Stimulated activated effector memory CD8-positive, alpha-beta T cell treated with anti-CD3 and anti-CD28 coated beads, Interleukin-12 subunit alpha, Interleukin-12 subunit beta, amount 100 ng/mL, for 72 hours (primary cell): ENCODE data around the gene KRTAP5-8.
"Not testable (repeated sequence)": the region's sequence is repeated elsewhere in the genome, so short reads cannot be mapped to it uniquely, and the experiment has no call there.

Experiments
- ATAC-seq: fragments of 150-1000 bp; cut with Tn5 transposase; 2 replicates; pipeline ENCODE4 v1.10.0; 2021
- DNase-seq, 2 donors: peaks; one replicate each; pipeline ENCODE4 v3.0.0; 2021 to 2022; ENCODE audit warnings: low spot score in 2 of 2
- H3K27ac Mint-ChIP-seq: one replicate; pipeline ENCODE4 v1.8.0; 2022; ENCODE audit warnings: mild to moderate bottlenecking, mixed read lengths
- H3K36me3 Mint-ChIP-seq: one replicate; pipeline ENCODE4 v1.8.0; 2022; ENCODE audit warnings: mild to moderate bottlenecking, mixed read lengths
- H3K4me1 Mint-ChIP-seq: one replicate; pipeline ENCODE4 v1.8.0; 2022; ENCODE audit warnings: mixed read lengths
- H3K4me3 Mint-ChIP-seq: one replicate; pipeline ENCODE4 v1.8.0; 2022; ENCODE audit warnings: mild to moderate bottlenecking, mixed read lengths
- H3K9me3 Mint-ChIP-seq: one replicate; pipeline ENCODE4 v1.8.0; 2022; ENCODE audit warnings: mixed read lengths

The KRTAP5-8 gene

DNA sequence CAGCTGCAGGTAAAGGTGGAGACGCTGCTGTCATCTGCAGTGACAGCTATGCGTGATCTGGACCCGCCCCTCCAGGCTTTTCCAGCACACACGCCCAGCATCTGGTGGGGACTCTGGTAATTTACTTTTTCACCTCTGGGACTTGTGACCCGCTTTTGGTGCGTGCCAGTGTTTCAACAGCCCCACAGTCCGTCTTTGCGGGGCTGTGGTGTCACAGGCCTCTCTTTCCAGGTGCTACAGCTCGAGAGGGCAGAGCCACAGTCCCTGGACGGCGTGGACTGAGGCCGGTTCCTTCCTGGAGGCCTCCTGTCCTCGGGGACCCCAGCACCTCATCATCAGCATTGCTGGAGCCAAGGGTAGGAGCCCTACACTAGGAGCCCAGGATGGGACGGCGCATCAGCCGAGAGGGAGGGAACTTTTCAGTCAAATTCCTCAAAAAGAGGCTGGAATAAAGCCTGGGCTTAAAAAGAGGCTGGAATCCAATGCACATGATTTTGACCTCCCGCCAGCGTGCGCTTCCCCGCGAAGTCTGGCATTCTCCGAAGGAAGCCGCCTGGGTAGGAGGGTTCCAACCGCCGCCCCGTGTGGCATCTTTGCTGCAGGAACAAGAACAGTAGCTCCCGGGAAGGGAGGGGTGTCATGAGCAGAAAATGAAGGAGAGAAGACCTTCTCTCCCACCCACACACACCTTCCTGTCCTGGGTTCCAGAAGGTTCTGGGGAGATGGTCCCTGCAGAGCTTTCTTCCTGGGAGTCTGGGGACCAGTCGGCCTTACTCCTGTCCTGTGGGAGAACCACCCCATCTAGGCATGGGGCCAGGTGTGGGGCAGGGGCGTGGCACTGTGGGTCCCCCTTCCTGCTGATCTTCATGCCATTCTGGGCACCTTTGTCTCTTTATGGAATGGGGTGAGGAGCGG is 36.5 kb upstream of the KRTAP5-8 start:
- Mint-ChIP-seq H3K4me3 (no peak overlapping the region), H3K4me1 (no peaks in the 10 kb centered on the region), H3K9me3 (no peaks in the 10 kb centered on the region), H3K27ac (no peak overlapping the region), H3K36me3 (peaks cover 59% of the 10 kb centered on the region)
- DNase-seq (no peak), ATAC-seq (no peak)

DNA sequence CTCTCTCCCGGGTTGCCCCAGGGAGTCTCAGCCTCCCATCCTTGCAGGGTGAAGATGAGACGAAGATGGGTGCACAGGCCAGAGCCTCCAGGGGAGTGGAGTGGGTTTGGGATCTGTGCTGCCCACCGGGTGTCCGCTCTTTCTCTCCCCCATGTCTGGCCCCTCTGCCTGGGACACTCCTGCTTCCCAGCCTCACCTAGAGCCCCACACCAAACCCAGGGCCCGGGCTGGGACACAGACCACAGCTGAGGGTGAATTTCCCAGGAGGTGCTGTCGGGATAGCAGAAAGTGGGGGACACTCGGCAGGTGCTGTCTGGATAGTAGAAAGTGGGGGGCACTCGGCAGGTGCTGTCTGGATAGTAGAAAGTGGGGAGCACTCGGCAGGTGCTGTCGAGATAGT is 35.8 kb upstream of the KRTAP5-8 start:
- H3K36me3 Mint-ChIP-seq, result peaks cover 58% of the 10 kb centered on the region
- no peak for ATAC-seq
- DNase-seq, result no peak

DNA sequence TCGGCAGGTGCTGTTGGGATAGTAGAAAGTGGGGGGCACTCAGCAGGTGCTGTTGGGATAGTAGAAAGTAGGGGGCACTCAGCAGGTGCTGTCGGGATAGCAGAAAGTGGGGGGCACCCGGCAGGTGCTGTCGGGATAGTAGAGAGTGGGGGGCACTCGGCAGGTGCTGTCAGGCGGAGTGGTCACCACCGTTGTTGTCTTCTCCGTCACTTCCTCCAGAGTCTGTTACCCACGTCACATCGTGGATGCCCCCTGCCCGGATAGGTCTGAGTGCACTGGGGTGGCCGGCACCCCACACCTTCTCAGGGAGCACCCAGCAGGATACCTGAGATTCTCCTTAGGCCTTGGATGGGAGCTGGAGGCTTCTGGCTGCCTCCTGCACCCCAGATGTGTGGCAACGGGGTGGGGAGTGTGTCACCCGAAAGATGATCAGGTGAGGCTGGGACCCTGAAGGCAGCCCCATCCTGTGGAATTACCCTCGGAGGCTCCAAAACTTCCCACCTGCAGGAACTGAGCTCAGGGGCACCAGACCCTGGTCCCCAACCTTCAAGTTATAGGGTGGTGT is 34.9 kb upstream of the KRTAP5-8 start:
- no peak for ATAC-seq
- H3K36me3 Mint-ChIP-seq, result peaks cover 50% of the 10 kb centered on the region

More for the DNA sequence above, 35.8 kb upstream of the KRTAP5-8 start:
- no peaks in the 10 kb centered on the region for H3K4me1 Mint-ChIP-seq
- H3K27ac Mint-ChIP-seq, result no peak overlapping the region
- no peak overlapping the region for H3K4me3 Mint-ChIP-seq
- peaks cover 5% of the 10 kb centered on the region for H3K9me3 Mint-ChIP-seq

DNA sequence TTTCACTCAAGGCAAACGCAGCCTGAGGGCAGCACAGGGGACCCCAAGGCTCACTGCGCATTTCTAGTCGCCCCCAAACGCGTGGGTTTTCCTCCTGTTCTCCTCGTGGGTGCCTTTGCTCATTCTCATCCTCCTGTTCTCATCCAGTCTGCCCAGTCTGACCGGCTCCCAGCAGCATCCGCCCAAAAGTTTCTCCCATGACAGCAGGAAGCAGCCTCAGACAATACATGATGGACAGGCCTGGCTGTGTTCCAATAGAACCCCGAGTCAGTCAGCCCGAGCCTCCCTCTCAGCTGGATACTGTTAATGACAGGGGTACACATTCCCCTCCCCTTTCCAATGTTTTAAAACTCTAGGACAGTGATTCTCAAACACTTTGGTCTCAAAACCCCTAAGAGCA is 33.3 kb upstream of the KRTAP5-8 start:
- Mint-ChIP-seq H3K9me3 (peaks cover 14% of the 10 kb centered on the region), H3K4me3 (no peak overlapping the region), H3K27ac (peak overlapping the region; percentile 29), H3K36me3 (peaks cover 35% of the 10 kb centered on the region), H3K4me1 (no peaks in the 10 kb centered on the region)
- ATAC-seq (no peak), DNase-seq (no peak)

More for the DNA sequence above, 34.9 kb upstream of the KRTAP5-8 start:
- no peaks in the 10 kb centered on the region for H3K4me1 Mint-ChIP-seq
- peaks cover 7% of the 10 kb centered on the region for H3K9me3 Mint-ChIP-seq
- no peak for DNase-seq
- H3K4me3 Mint-ChIP-seq, result no peak overlapping the region
- no peak overlapping the region for H3K27ac Mint-ChIP-seq

DNA sequence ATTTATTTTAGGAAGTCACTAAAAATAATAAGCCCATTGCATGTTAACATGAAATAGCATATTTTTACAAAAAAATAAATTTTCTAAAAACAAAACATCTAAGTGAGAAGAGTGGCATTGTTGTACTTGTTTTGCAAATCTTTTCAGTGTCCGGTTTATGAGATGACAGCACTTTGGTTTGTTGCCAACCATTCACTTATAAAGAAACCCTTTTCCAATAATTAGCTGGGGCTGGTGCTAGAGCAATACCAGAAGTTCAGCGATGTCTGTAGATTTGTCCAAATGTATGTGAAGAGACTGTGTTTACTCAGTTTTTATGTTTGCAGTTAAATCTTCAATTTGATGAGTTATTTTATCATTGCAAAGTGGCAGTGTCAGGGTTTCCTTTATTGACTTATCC is 32.8 kb upstream of the KRTAP5-8 start:
- no peak for DNase-seq
- H3K36me3 Mint-ChIP-seq, result peaks cover 30% of the 10 kb centered on the region
- H3K4me1 Mint-ChIP-seq, result no peaks in the 10 kb centered on the region
- peaks cover 19% of the 10 kb centered on the region for H3K9me3 Mint-ChIP-seq
- ATAC-seq, result no peak
- no peak overlapping the region for H3K4me3 Mint-ChIP-seq
- H3K27ac Mint-ChIP-seq, result peak overlapping the region; percentile 29

DNA sequence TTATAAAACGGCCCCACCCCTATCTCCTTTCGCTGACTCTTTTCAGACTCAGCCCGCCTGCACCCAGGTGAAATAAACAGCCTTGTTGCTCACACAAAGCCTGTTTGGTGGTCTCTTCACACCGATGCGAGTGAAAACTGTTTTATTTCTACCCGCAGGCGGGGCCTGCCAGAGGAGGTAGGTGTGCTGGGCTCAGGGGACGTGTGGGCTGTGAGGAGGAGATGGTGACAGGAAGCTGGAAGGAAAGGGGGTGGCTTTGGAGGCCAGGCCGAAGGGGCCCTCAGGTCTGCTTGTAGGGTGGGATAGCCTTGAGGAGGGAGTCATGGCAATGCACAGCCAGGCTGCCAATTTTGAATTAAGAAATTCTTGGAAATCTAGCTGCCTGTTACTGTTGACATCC is 32.0 kb upstream of the KRTAP5-8 start:
- no peak for DNase-seq
- H3K4me1 Mint-ChIP-seq, result no peaks in the 10 kb centered on the region
- H3K9me3 Mint-ChIP-seq, result peaks cover 19% of the 10 kb centered on the region
- no peak overlapping the region for H3K4me3 Mint-ChIP-seq
- no peak for ATAC-seq
- H3K27ac Mint-ChIP-seq, result no peak overlapping the region
- peaks cover 22% of the 10 kb centered on the region for H3K36me3 Mint-ChIP-seq

DNA sequence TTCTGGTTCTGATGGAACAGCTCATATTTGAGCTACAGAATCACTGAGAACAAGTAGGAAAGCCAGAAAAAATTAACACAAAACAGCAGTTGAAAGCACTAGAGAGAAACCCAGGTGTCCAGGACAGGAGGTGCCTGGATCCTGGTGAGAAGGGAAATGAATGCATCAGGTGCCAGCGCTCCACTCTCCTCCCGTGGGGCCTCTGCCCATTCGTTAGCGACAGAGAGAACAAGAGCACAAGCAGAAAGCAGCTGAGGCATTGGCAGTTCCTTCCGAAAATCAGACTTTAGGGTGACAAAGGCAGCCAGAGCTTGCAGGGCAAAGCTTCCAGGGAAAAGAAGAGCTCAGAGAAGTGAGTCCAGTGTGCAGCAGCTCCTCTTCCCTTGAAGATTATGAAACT is 30.7 kb upstream of the KRTAP5-8 start:
- H3K9me3 Mint-ChIP-seq, result peaks cover 22% of the 10 kb centered on the region
- H3K4me1 Mint-ChIP-seq, result no peaks in the 10 kb centered on the region
- H3K4me3 Mint-ChIP-seq, result no peak overlapping the region
- H3K36me3 Mint-ChIP-seq, result peaks cover 15% of the 10 kb centered on the region
- ATAC-seq (no peak), DNase-seq (no peak)
- H3K27ac Mint-ChIP-seq, result no peak overlapping the region

DNA sequence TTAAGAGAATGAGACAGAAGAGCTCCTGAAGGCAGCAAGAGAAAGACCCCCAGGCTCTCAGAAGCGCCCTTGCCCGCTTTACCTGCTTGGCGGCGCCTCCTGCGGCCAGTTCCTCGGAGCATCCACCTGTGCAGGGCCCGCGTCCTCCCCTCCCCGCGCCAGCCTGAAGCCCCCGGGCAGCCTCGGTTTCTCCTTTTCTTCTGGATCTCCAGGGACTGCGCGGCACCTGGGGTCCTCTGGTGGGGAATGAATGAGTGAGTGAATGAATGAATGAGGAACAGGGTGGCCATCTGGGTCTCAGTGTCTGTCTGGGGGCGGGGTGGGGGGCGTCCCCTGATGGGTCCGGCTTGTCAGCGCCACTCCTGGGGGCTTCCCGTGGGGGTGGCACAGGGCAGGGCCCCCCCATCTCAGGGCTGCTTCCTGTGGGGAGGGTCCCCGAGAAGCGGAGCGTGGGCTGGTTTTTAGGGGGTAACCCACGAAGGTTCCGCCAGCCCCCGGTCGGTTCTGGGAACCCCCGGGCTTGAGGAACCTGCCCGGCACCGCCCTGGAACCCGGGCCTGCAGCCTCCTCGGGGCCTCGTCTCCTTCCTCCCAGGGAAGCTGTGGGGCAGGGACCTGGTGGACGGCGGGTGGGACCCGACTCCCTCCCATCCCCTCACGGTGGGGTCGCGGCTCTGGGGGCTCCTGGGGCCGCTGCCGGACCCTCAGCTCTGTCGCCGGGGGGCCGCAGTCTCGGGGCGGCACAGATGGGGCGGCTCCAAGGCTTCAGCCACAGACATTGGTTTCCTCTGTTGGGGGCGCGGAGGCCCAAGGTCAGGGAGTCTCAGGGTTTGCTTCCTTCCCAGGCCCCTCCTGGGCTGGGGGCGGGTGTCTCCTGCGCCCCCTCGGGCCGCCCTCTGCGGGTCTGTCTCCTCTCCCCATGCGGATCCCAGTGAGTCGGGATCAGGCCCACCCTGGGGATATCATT is 19.0 kb upstream of the KRTAP5-8 start:
- ATAC-seq, result no peak

DNA sequence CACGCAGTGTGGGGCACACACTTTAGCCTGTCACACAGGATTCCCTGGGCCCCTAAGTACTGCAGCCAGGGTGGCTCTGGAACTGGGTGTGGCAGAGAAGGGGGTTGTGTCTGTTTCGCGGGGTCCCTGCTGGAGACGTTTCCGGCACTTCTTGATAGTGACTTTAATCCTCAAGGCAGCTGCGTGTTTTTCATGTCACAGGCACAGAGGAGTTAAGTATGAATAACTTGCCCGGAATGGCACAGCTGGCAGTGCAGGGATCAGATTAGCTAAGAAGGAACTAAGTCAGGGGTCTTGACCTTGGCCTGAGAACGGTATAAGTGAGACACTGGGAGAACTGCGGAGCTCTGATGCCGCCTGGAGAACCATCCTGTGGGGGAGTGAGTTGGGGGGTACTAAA is 18.3 kb upstream of the KRTAP5-8 start:
- H3K27ac Mint-ChIP-seq, result no peak overlapping the region
- ATAC-seq (no peak), DNase-seq (no peak)
- H3K4me3 Mint-ChIP-seq, result no peak overlapping the region
- no peaks in the 10 kb centered on the region for H3K36me3 Mint-ChIP-seq
- H3K9me3 Mint-ChIP-seq, result no peaks in the 10 kb centered on the region
- no peaks in the 10 kb centered on the region for H3K4me1 Mint-ChIP-seq

More for the DNA sequence above, 19.0 kb upstream of the KRTAP5-8 start:
- H3K36me3 Mint-ChIP-seq, result no peaks in the 10 kb centered on the region
- H3K9me3 Mint-ChIP-seq, result peaks cover 3% of the 10 kb centered on the region
- no peak for DNase-seq
- no peak overlapping the region for H3K4me3 Mint-ChIP-seq
- no peaks in the 10 kb centered on the region for H3K4me1 Mint-ChIP-seq
- no peak overlapping the region for H3K27ac Mint-ChIP-seq

DNA sequence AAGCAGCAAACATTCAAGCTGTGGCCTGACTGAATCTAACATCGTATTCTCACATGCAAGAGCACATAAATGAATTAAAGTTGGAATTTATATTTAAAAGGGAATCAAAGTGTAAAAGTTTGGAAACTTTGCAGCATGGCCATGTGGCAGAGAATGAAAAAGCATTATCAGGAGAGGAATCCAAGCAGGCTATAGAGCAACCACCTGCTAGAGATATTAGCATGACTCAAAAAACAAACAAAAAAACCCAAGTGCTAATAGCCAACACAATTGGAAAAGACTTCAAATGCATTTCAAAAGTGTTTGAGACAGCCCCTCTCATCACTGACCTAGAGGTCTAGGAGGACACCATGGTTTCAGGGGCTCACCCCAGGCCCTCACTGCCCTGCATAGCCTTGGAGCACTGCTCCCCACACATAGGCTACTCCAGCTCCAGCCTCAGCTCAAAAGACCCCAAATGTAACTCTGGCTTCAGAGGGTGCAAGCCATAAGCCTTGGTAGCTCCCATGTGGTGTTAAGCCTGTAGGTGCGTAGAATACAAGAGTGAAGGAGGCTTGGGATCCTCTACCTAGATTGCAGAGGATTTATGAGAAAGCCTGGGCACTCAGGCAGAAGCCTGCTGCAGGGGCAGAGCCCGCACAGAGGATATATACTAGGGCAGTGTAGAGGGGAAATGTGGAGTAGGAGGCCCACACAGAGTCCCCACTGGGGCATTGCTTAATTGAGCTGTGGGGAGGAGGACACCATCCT is 12.5 kb upstream of the KRTAP5-8 start:
- no peak overlapping the region for H3K4me3 Mint-ChIP-seq
- ATAC-seq, result no peak
- no peaks in the 10 kb centered on the region for H3K36me3 Mint-ChIP-seq
- DNase-seq, result no peak
- H3K9me3 Mint-ChIP-seq, result no peaks in the 10 kb centered on the region
- H3K27ac Mint-ChIP-seq, result no peak overlapping the region
- H3K4me1 Mint-ChIP-seq, result no peaks in the 10 kb centered on the region

DNA sequence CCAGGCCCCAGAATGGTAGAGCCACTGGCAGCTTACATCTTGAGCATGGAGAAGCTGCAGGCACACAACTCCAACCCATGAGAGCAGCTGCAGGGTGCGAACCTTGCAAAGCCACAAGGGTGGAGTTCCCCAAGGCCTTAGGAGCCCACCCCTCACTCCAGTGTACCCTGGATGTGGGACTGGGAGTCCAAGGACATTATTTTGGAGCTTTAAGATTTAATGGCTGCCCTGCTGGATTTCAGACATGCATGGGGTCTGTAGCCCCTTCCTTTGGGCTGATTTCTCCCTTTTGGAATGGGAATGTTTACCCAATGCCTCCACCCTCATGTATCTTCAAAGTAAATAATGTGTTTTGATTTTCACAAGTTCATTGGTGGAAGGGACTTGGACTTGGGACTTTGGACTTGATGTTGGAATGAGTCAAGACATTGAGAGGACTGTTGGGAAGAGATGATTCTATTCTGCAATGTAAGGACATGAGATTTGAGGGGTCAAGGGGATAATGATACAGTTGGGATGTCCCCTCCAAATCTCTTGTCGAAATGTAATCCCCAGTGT is 11.8 kb upstream of the KRTAP5-8 start:
- ATAC-seq (no peak), DNase-seq (no peak)
- Mint-ChIP-seq H3K4me1 (no peaks in the 10 kb centered on the region), H3K36me3 (no peaks in the 10 kb centered on the region), H3K27ac (no peak overlapping the region), H3K9me3 (no peaks in the 10 kb centered on the region), H3K4me3 (no peak overlapping the region)

DNA sequence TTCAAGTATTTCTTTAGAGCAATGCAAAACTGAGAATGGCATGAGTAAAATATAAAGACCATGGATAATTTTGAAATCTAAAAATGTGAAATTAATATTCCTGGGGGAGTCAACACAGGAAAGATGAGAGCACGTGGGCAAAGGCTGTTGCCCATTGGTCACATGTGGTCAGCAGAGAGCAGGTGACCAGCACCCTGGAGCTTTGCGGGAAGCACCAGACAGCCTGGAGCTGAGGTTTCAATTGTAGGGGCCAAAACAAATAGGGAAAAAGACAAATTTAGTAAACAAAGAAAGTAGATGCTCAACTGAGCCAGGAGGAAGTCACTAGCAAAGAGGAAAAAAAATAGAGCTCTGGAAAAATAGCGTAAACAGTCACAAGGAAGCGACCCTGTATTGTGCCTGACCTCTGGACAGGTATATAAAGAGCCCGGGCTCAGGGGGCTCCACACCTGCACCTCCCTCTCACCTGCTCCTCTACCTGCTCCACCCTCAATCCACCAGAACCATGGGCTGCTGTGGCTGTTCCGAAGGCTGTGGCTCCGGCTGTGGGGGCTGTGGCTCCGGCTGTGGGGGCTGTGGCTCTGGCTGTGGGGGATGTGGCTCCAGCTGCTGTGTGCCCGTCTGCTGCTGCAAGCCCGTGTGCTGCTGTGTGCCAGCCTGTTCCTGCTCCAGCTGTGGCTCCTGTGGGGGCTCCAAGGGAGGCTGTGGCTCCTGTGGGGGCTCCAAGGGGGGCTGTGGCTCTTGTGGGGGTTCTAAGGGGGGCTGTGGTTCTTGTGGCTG is 10.8 kb upstream of the KRTAP5-8 start, which contains the start of gene KRTAP5-7:
Gene KRTAP5-7, plus strand, starts transcription at position 472 of the 780 bp plus-strand sequence. Its CDS starts 34 bp downstream, at position 506.
- ATAC-seq, H3K4me1 Mint-ChIP-seq, H3K27ac Mint-ChIP-seq, H3K36me3 Mint-ChIP-seq, H3K4me3 Mint-ChIP-seq, DNase-seq, H3K9me3 Mint-ChIP-seq: not testable (repeated sequence)

DNA sequence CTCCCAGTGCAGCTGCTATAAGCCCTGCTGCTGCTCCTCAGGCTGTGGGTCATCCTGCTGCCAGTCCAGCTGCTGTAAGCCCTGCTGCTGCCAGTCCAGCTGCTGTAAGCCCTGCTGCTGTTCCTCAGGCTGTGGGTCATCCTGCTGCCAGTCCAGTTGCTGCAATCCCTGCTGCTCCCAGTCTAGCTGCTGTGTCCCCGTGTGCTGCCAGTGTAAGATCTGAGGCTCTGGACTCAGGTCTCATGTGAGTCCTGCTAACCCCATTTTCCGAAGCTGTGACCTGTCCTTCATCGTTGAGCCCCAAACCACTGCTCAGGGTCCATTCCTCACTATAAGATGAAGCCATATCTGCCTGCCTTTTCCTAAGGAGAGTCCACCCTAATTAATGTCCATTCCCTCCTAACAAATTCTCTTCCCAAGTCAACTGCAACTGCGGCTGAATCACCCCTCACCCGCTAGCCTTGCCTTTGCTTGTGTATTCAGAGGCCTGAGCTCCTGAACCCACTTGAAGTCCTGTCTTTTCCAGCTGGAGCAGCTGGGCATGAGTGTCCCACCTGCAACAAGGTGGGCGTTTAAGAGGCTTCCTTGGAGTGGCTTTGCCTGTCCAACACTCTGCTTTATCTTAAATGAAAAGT is 10.1 kb upstream of the KRTAP5-8 start:
- Mint-ChIP-seq H3K27ac (no peak overlapping the region), H3K36me3 (no peaks in the 10 kb centered on the region), H3K4me3 (no peak overlapping the region), H3K4me1 (no peaks in the 10 kb centered on the region), H3K9me3 (no peaks in the 10 kb centered on the region)
- no peak for DNase-seq
- ATAC-seq, result no peak
